ENCODE data around the gene C11orf68. TPM values are rescaled to one million over a fixed set of nuclear protein-coding genes. Genes with fewer than 3 reads are reported as not detected.

C11orf68 gene
- total RNA-seq, 2 experiments from 2014 or later, result 22.2 to 23.6 TPM

DNA sequence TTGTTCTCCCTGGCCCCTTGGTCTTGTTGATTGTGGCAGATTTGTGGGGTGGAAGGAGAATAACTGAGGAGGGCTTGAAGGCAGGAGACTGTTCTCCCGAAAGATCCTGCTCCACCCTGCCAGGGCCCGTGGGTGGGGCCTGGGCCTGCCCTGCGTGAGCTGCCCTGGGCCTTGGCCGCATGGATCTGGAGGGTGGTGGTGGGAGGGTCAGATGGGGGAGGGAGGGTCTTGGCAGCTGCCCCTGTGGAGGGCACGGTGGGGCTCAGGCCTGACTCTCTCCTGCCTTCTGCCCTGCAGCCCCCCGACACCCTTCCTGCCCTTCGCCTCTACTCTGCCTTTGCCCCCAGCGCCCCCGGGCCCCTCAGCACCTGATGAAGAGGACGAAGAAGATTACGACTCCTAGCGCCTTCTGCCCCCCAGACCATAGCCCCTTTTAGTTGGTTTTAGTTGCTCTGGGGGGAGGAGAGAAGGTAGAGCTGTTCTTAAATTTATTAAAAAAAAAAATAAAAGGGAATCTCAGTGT lies 2.2 kb upstream of the C11orf68 start:
- ChIA-PET POLR2A (interaction anchor here (1.5 kb wide), 1 partner anchor 32 kb away, joined by 4 read pairs; no protein-coding TSS in a partner anchor), CTCF (interaction anchor here (1.4 kb wide), 1 partner anchor 37 kb away, joined by 5 read pairs; no protein-coding TSS in a partner anchor)
- no peak for DNase-seq
- intact Hi-C loops (cut with micrococcal nuclease), result no loop called here
- H3K36me3 Mint-ChIP-seq, result peaks cover 16% of the 10 kb centered on the region
- H3K4me1 Mint-ChIP-seq (ENCODE audit: low read depth), result peaks cover 27% of the 10 kb centered on the region
- H3K27me3 Mint-ChIP-seq, result no peaks in the 10 kb centered on the region
- peak overlapping the region; percentile 90 for H3K4me3 Mint-ChIP-seq
- no peaks in the 10 kb centered on the region for H3K9me3 Mint-ChIP-seq
- H3K27ac Mint-ChIP-seq, result no peak overlapping the region

DNA sequence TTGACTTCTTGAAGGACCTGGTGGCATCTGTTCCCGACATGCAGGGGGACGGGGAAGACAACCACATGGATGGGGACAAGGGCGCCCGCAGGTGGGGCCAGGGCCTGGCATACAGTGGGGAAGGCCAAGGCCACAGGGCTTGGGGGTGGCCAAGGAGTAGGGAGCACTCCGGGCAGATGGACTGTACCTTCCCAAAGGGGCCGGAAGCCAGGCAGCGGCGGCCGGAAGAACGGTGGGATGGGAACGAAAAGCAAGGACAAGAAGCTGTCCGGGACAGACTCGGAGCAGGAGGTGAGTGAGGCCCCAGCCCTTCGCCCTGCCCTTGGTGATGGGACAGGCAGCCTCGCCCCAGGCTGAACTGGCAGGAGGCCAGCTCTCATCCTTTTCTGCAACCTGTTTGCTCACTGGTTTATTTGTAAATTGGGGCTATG lies 1.5 kb upstream of the C11orf68 start:
- POLR2A ChIA-PET, result interaction anchor here (1.4 kb wide), 1 partner anchor 20 kb away, joined by 6 read pairs; the partner anchor contains the start of gene FOSL1
- no peak for DNase-seq

DNA sequence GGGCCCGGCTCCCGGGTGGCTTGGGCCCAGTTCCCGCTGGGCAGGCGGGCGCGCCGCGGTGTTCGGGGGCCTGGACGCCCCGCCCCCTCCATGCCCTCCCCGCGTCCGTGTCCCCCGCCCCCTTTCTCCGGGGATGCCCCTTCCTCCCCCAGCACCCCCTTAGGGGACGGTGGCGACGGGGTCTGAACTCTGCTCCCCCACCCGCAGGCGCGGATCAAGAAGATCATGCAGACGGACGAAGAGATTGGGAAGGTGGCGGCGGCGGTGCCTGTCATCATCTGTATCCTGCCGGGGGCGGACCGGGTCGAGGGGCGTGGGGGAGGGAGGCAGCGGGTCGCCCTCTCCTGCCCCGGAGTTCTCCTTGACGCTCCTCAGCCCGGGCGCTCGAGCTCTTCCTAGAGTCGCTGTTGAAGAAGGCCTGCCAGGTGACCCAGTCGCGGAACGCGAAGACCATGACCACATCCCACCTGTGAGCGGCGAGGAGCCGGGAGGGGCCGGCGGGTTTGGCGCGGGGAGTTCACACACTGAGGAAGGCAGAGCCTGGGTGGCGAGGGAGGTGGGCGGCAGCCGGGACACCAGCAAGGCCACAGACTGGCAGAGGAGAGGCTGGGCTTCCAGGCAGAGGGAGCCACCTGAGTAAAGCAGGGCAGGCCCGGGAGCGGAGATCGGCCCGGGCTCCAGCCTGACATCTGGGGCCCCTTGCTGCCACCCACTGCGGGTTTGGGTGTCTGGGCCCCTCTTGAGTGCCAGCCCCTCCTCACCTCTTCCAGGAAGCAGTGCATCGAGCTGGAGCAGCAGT lies 910 bp upstream of the C11orf68 start:
- Mint-ChIP-seq H3K4me1 (ENCODE audit: low read depth) (peaks cover 33% of the 10 kb centered on the region), H3K27me3 (no peaks in the 10 kb centered on the region), H3K9me3 (no peaks in the 10 kb centered on the region), H3K4me3 (peak overlapping the region; percentile 90), H3K27ac (peak overlapping the region; percentile 84), H3K36me3 (peaks cover 16% of the 10 kb centered on the region)
- intact Hi-C loops (cut with micrococcal nuclease), result loop anchor here (1.0 to 5.0 kb wide), 7 partner anchors 9 to 207 kb away; partner anchors contain the start of genes CCDC85B, CFL1, FOSL1 and KAT5
- POLR2A ChIA-PET, result interaction anchor here (1.0 to 1.4 kb wide), 2 partner anchors 18 to 20 kb away, joined by 3 to 6 read pairs; partner anchors contain the start of gene FOSL1
- peak; percentile 73 for DNase-seq
- CTCF ChIA-PET, result interaction anchor here (1.4 kb wide), 1 partner anchor 35 kb away, joined by 5 read pairs; no protein-coding TSS in a partner anchor

More for the DNA sequence above, 1.5 kb upstream of the C11orf68 start:
- no peaks in the 10 kb centered on the region for H3K27me3 Mint-ChIP-seq
- CTCF ChIA-PET, result interaction anchor here (1.4 kb wide), 1 partner anchor 36 kb away, joined by 5 read pairs; no protein-coding TSS in a partner anchor
- H3K9me3 Mint-ChIP-seq, result no peaks in the 10 kb centered on the region
- H3K27ac Mint-ChIP-seq, result peak overlapping the region; percentile 84
- H3K4me1 Mint-ChIP-seq (ENCODE audit: low read depth), result peaks cover 27% of the 10 kb centered on the region
- peaks cover 16% of the 10 kb centered on the region for H3K36me3 Mint-ChIP-seq
- peak overlapping the region; percentile 90 for H3K4me3 Mint-ChIP-seq
- intact Hi-C loops (cut with micrococcal nuclease), result no loop called here

DNA sequence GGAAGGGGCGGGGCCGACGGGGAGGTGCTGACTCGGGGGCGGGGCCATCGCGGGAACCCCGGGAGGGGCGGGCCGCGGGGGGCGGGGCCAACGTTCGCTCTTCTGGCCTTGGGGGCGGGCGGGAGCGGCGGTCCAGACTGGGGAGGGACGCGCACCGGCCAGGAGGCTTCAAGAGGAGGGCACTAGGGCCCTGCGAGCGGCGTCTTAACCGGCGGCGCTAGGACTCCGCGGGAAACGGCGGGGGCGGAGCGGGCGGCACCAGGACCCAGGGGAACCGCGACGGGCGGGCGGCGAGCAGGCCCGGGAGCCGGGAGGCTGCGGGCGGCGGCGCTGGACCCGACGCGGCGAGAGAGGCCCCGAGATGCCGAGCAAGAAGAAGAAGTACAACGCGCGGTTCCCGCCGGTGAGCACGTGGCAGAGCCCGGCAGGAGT lies 295 bp upstream of the C11orf68 start, which contains the start of gene DRAP1:
DRAP1 (plus strand) TSS at position 286 of the 432 bp plus-strand sequence; CDS start at position 362, 76 bp downstream.
- peaks cover 16% of the 10 kb centered on the region for H3K36me3 Mint-ChIP-seq
- POLR2A ChIA-PET, result interaction anchor here (1.0 to 2.1 kb wide), 6 partner anchors 18 to 207 kb away, joined by 3 to 19 read pairs (median 4); partner anchors contain the start of genes CCDC85B, FOSL1 and KAT5
- intact Hi-C loops (cut with micrococcal nuclease), result loop anchor here (1.0 to 5.0 kb wide), 7 partner anchors 9 to 207 kb away; partner anchors contain the start of genes CCDC85B, CFL1, FOSL1 and KAT5
- H3K27ac Mint-ChIP-seq, result peak within 1 kb of the TSS; percentile 84
- H3K9me3 Mint-ChIP-seq, result no peaks in the 10 kb centered on the region
- CTCF ChIA-PET, result interaction anchor here (1.4 to 1.7 kb wide), 3 partner anchors 28 to 69 kb away, joined by 3 to 6 read pairs (median 4); partner anchors contain the start of gene CCDC85B
- DNase-seq, result peak; percentile 99
- H3K4me3 Mint-ChIP-seq, result peak within 1 kb of the TSS; percentile 90
- peaks cover 33% of the 10 kb centered on the region for H3K4me1 Mint-ChIP-seq (ENCODE audit: low read depth)
- no peaks in the 10 kb centered on the region for H3K27me3 Mint-ChIP-seq

DNA sequence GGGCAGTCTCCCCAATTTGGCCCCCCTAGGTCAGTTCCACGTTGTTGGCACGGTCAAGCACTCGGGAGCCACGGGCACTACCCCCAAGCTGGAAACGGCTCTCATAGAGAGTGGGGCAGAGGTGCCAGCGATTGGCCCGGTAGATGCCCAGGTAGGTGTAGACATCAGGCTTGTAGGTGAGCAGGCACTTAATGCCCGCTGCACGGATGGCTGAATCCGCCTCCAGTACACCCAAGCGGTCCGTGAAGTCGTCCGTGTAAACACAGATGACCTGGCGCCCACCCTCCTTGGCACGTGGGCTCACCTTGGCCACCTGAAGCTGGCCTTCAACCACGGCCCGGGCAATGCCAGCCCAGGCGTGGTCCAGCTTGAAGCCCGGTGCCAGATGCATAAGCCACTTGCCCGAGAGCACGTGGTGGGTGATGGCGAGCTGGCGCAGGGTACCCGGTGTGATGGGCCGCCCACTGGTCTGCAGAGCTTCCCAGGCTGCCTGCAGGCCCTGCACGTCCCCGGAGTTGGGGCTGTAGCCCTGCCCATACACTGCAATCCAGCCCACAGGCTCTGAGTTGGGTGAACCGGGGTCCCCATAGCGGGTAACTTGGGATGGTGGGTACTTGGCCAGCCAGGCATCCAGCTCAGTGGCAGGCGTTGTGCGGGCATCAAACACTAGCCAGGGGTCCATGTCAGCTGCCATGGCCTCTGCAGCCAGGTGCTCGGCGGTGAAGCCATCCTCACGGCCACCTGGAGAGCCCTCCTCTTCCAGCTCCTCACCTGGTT lies 1.2 kb downstream of the C11orf68 start:
- Mint-ChIP-seq H3K4me3 (peak overlapping the region; percentile 83), H3K36me3 (peaks cover 13% of the 10 kb centered on the region), H3K27ac (peak overlapping the region; percentile 84), H3K9me3 (no peaks in the 10 kb centered on the region), H3K4me1 (ENCODE audit: low read depth) (peaks cover 30% of the 10 kb centered on the region), H3K27me3 (no peaks in the 10 kb centered on the region)
- no peak for DNase-seq
- intact Hi-C loops (cut with micrococcal nuclease), result loop anchor here (5.0 kb wide), 1 partner anchor 205 kb away; the partner anchor contains the start of gene KAT5
- ChIA-PET CTCF (interaction anchor here (0.7 to 1.7 kb wide), 6 partner anchors 17 to 70 kb away, joined by 3 to 6 read pairs (median 4); partner anchors contain the start of genes CCDC85B, FOSL1 and MUS81), POLR2A (interaction anchor here (0.6 to 2.1 kb wide), 8 partner anchors 16 to 255 kb away, joined by 3 to 19 read pairs (median 3); partner anchors contain the start of genes CCDC85B, FOSL1, KAT5 and MUS81)

DNA sequence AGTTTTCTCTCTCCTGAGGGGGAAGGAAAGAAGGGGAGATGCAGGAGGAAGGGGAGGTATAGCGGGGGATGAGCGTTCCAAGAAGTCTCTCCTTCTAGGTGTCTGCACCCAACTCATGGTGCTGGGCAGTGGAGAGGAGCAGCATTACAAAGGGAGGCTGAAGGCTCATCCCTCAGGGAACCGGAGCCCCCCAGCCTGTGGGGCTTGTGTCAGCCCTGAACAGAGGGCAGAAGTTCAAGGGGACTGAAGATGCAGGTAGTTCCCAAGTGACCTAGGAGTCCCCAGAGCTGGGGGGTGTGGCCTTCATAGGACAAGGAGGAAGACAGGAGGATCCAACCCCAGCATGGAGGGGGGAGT lies 1.8 kb downstream of the C11orf68 start:
- intact Hi-C loops (cut with micrococcal nuclease), result loop anchor here (5.0 kb wide), 1 partner anchor 205 kb away; the partner anchor contains the start of gene KAT5
- H3K4me1 Mint-ChIP-seq (ENCODE audit: low read depth), result peaks cover 27% of the 10 kb centered on the region
- no peaks in the 10 kb centered on the region for H3K9me3 Mint-ChIP-seq
- no peaks in the 10 kb centered on the region for H3K27me3 Mint-ChIP-seq
- ChIA-PET POLR2A (interaction anchor here (0.7 to 2.1 kb wide), 4 partner anchors 16 to 57 kb away, joined by 3 to 19 read pairs (median 10); partner anchors contain the start of genes CCDC85B, FOSL1 and MUS81), CTCF (no interaction called here)
- peaks cover 8% of the 10 kb centered on the region for H3K36me3 Mint-ChIP-seq
- peak overlapping the region; percentile 28 for H3K27ac Mint-ChIP-seq
- H3K4me3 Mint-ChIP-seq, result peak overlapping the region; percentile 55
- DNase-seq, result no peak

DNA sequence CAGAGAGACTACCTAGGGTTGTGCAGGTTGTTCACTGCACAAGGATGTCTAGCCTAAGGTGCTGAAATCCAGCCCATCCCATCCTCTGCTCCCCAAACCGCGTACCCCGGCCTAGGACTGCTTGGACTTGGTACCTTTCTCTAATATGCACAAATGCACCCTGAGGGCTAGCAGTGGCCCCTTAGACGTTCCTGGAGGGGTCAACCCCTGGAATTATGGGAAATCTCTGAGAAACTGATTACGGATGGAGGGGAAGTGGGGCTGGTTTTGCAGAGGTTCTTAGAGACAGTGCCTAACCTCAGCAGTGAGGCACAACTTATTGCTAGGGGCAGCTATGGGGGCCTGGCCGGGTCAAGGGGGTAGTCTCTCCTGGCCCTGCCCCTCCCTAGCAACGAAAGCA lies 2.5 kb downstream of the C11orf68 start:
- DNase-seq, result no peak
- Mint-ChIP-seq H3K9me3 (no peaks in the 10 kb centered on the region), H3K27me3 (no peaks in the 10 kb centered on the region), H3K4me1 (ENCODE audit: low read depth) (peaks cover 26% of the 10 kb centered on the region), H3K4me3 (peak overlapping the region; percentile 55), H3K27ac (peak overlapping the region; percentile 45), H3K36me3 (peaks cover 7% of the 10 kb centered on the region)
- ChIA-PET CTCF (interaction anchor here (0.6 to 1.5 kb wide), 3 partner anchors 31 to 56 kb away, joined by 3 read pairs; partner anchors contain the start of gene MUS81), POLR2A (no interaction called here)
- intact Hi-C loops (cut with micrococcal nuclease), result loop anchor here (5.0 kb wide), 1 partner anchor 204 kb away; the partner anchor contains the start of gene KAT5

DNA sequence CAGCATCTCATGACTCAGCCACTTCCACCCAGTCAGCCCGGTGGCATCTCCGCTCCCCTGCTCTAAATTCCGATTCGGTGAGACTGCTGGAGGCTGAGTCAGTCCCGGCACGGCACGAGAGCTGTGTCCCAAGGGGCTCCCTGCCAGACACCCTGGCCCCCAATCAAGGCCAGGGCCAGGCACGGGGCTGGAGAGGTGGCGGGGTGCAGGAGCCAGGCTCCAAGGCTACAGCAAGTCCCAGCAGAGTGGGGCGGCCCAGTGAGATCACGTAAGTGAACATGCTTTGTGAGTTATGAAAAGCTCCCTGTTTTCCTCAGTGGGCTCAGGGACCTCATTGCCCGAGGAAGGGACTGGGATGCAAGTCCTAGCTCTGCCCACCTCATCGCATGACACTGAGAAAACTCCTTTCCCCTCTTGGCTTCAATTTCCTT lies 3.0 kb downstream of the C11orf68 start:
- intact Hi-C loops (cut with micrococcal nuclease), result loop anchor here (5.0 kb wide), 1 partner anchor 204 kb away; the partner anchor contains the start of gene KAT5
- POLR2A ChIA-PET, result interaction anchor here (0.7 kb wide), 1 partner anchor 14 kb away, joined by 3 read pairs; no protein-coding TSS in a partner anchor
- DNase-seq, result no peak
- no peak overlapping the region for H3K4me3 Mint-ChIP-seq
- H3K4me1 Mint-ChIP-seq (ENCODE audit: low read depth), result peaks cover 25% of the 10 kb centered on the region
- CTCF ChIA-PET, result interaction anchor here (0.6 to 1.5 kb wide), 3 partner anchors 30 to 56 kb away, joined by 3 read pairs; partner anchors contain the start of gene MUS81
- no peak overlapping the region for H3K27ac Mint-ChIP-seq
- H3K27me3 Mint-ChIP-seq, result no peaks in the 10 kb centered on the region
- H3K9me3 Mint-ChIP-seq, result no peaks in the 10 kb centered on the region
- H3K36me3 Mint-ChIP-seq, result peaks cover 7% of the 10 kb centered on the region

DNA sequence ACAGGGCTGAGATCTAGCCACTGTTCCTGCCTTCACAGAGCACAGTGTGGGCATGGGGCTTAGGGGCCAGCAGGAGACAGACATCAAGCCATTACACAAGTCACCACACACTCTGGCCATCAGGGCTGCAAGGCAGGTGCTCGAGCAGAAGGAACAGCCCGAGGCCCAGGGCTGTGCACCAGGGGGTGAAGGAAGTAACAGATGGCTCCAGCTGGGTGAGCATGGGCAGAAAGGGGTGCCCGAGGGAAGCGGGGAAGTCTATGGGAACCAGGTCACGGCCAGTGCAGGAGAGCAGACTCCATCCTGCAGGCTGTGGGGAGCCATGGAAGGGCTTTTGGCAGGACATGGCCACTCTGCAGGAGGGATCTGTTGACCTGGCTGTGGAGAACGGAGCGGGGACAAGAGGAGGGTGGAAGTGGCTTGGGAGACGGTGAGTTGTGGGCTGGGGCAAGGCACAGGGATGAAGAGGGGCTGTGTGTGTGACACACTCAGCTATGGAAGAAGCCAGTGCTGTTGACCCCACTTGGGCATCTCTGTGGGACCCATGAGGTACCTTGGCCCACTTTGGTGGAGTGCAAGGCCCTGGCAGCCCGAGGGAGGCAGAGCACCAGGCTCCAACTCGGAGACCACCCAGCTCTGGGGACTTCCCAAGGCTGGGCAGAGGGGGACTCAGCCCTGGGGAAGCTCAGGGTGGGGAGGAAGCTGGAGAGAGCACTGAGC lies 3.6 kb downstream of the C11orf68 start:
- H3K4me3 Mint-ChIP-seq, result no peak overlapping the region
- no peak for DNase-seq
- no peaks in the 10 kb centered on the region for H3K27me3 Mint-ChIP-seq
- ChIA-PET POLR2A (interaction anchor here (0.7 kb wide), 1 partner anchor 13 kb away, joined by 3 read pairs; no protein-coding TSS in a partner anchor), CTCF (interaction anchor here (1.3 to 1.5 kb wide), 2 partner anchors 30 to 31 kb away, joined by 3 read pairs; no protein-coding TSS in a partner anchor)
- peaks cover 7% of the 10 kb centered on the region for H3K36me3 Mint-ChIP-seq
- peaks cover 20% of the 10 kb centered on the region for H3K4me1 Mint-ChIP-seq (ENCODE audit: low read depth)
- no peaks in the 10 kb centered on the region for H3K9me3 Mint-ChIP-seq
- intact Hi-C loops (cut with micrococcal nuclease), result loop anchor here (5.0 kb wide), 1 partner anchor 203 kb away; the partner anchor contains the start of gene KAT5
- H3K27ac Mint-ChIP-seq, result no peak overlapping the region

DNA sequence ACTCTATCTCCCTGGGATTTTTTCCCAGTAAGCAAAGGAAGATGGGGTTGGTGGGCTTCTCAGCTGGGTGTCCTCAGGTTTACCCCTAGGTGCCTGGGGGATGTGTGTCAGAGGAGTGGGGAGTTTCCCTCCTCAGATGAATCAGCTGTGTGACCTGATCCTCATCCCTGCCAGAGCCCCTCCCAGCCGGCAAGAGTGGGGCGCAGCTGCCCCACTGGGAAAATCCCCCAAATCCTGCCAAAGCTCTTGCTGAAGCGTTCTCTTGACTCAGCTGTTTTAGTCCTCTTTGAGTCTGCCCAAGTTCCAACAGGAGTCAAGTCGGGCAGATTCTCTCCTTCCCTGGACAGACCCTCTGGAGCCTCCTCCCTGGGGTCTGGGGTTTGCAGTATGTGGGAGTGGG lies 6.0 kb downstream of the C11orf68 start:
- H3K36me3 Mint-ChIP-seq, result peaks cover 5% of the 10 kb centered on the region
- POLR2A ChIA-PET, result interaction anchor here (0.9 kb wide), 1 partner anchor 49 kb away, joined by 3 read pairs; the partner anchor contains the start of gene SART1
- intact Hi-C loops (cut with micrococcal nuclease), result no loop called here
- CTCF ChIA-PET, result interaction anchor here (0.8 kb wide), 1 partner anchor 11 kb away, joined by 3 read pairs; no protein-coding TSS in a partner anchor
- peaks cover 7% of the 10 kb centered on the region for H3K27me3 Mint-ChIP-seq
- H3K4me1 Mint-ChIP-seq (ENCODE audit: low read depth), result peaks cover 23% of the 10 kb centered on the region
- H3K4me3 Mint-ChIP-seq, result no peak overlapping the region
- no peak overlapping the region for H3K27ac Mint-ChIP-seq
- peak; percentile 28 for DNase-seq
- H3K9me3 Mint-ChIP-seq, result no peaks in the 10 kb centered on the region
